HepG2 (cell line): ENCODE measurements around the gene CYP11A1. TPM values are rescaled to one million over a fixed set of nuclear protein-coding genes. Genes with fewer than 3 reads are reported as not detected.
A peak's percentile ranks its signal among the peaks of the same experiment; 100 is the strongest.

Experiments used
- KLF15 ChIP-seq: sonication (generic); formaldehyde crosslinking; IDR thresholded peaks from 2 replicates; pipeline ENCODE4 v1.8.1; 2023; ENCODE audit warnings: borderline replicate concordance, mild to moderate bottlenecking, inconsistent platforms, missing genetic modification reagents, mixed read lengths
- MAFG ChIP-seq: sonication (generic); formaldehyde crosslinking; IDR thresholded peaks from 2 replicates; pipeline ENCODE4 v1.5.1; 2020; ENCODE audit warnings: mild to moderate bottlenecking, missing genetic modification reagents
- MYNN ChIP-seq: sonication (generic); formaldehyde crosslinking; IDR thresholded peaks from 2 replicates; pipeline ENCODE4 v1.4.0; 2020; ENCODE audit warnings: mild to moderate bottlenecking, low read depth, missing genetic modification reagents
- SP5 ChIP-seq: IDR thresholded peaks from 2 replicates; pipeline ENCODE4 v1.6.1; 2016; ENCODE audit warnings: low read depth, borderline replicate concordance
- ZNF121 ChIP-seq: sonication (generic); formaldehyde crosslinking; IDR thresholded peaks from 2 replicates; pipeline ENCODE4 v1.5.0; 2020; ENCODE audit warnings: mild to moderate bottlenecking, missing genetic modification reagents
- polyA plus RNA-seq, 8 experiments: library from polyadenylated mRNA; depleted of rRNA in 3 of 8; stranded (reverse) in 7 of 8; unstranded in 1 of 8; fragments of >200 nt; fragmentation: Illumina TruSeq in 4 of 8; extraction: Trizol in 4 of 8; gene quantifications; 2 replicates each; pipeline versions ENCODE4 v1.2.1 to v1.2.3, GENCODE V29; 2011 to 2016; ENCODE audit warnings: low read depth in 4 of 8, missing spikeins in 1 of 8, mixed read lengths in 1 of 8; ENCODE audit not compliant: insufficient read depth in 1 of 8
- total RNA-seq, 5 experiments: library from RNA; depleted of rRNA; stranded (reverse); fragments of >200 nt; fragmentation: Illumina TruSeq; extraction: Trizol; gene quantifications; 2 replicates each; pipeline ENCODE4 v1.2.3, GENCODE V29; 2016; ENCODE audit warnings: low read depth in 1 of 5
- TF ChIP-seq, protein P1 (sequence below): sonication (generic); formaldehyde crosslinking; IDR thresholded peaks from 2 replicates; pipeline ENCODE4 v1.4.0; 2020; ENCODE audit warnings: mild to moderate bottlenecking, missing genetic modification reagents
- TF ChIP-seq, protein P2 (sequence below): sonication (generic); formaldehyde crosslinking; IDR thresholded peaks from 2 replicates; pipeline ENCODE4 v1.4.0; 2020; ENCODE audit warnings: missing genetic modification reagents
- TF ChIP-seq, protein P3 (sequence below): sonication (generic); formaldehyde crosslinking; IDR thresholded peaks from 2 replicates; pipeline ENCODE4 v1.5.0; 2020; ENCODE audit warnings: mild to moderate bottlenecking, missing genetic modification reagents, borderline replicate concordance
- TF ChIP-seq, protein P4 (sequence below): sonication (generic); formaldehyde crosslinking; IDR thresholded peaks from 2 replicates; pipeline ENCODE4 v1.4.0; 2020; ENCODE audit warnings: missing genetic modification reagents
- TF ChIP-seq, protein P5 (sequence below): sonication (generic); formaldehyde crosslinking; IDR thresholded peaks from 2 replicates; pipeline ENCODE4 v1.5.0; 2020; ENCODE audit warnings: missing genetic modification reagents

CYP11A1 gene
- total and polyA plus RNA-seq, 2 of the 13 experiments (the other 11 are each of a cell fraction or from before 2014, with no cell fraction given): 0.66 to 0.92 TPM

DNA sequence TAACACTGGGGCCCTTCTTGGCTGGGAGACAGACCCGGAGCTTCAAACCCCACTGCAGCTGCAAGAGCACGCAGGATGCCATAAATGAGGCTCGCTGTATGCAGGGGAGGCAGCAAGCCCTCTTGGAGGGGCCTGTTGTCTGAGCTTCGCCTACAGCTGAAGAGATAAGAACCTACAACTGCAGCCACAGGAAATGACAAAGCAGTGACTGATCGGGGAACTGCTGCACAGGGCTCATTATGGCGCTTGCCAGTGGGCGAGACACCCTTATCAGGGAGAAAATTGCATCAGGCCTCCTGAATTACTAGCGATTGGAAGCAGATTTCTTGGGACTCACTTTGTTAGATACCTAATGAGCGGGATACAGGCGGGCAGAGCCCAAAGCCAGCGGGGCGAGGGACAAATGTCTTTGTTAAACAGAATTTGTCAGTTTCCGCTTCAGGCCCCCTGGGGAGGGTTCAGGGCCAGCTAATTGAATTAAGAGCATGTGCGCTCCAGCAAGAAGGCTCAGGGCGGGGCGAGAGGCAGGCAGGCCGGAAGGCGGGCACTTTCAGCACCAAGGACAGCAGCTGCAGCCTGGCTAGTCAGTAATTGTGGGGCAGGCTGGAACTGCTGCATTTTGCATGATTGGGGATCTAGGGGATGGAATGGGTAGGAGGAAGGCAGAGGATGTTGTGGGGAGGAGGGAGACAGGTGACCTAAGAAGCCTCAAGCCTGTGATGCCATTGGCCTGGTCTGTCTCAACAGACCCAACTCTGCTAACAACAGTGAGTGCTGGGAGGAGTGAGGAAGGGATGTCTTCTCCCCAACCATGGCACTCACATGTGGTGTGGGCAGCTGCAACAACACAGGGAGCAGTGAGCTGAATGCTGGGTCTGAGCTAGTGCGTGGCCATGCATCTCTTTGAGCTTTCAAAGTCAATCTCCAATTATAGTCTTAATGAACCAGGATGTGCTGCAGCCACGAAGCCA is 76.1 kb downstream of the CYP11A1 start (continued):
- no peak for TF ChIP-seq ZNF121 (CRISPR knock-in tag)
- no peak for TF ChIP-seq MAFG (CRISPR knock-in tag)
- TF ChIP-seq, protein P1, sequence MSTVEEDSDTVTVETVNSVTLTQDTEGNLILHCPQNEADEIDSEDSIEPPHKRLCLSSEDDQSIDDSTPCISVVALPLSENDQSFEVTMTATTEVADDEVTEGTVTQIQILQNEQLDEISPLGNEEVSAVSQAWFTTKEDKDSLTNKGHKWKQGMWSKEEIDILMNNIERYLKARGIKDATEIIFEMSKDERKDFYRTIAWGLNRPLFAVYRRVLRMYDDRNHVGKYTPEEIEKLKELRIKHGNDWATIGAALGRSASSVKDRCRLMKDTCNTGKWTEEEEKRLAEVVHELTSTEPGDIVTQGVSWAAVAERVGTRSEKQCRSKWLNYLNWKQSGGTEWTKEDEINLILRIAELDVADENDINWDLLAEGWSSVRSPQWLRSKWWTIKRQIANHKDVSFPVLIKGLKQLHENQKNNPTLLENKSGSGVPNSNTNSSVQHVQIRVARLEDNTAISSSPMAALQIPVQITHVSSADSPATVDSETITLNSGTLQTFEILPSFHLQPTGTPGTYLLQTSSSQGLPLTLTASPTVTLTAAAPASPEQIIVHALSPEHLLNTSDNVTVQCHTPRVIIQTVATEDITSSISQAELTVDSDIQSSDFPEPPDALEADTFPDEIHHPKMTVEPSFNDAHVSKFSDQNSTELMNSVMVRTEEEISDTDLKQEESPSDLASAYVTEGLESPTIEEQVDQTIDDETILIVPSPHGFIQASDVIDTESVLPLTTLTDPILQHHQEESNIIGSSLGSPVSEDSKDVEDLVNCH (CRISPR knock-in tag): no peak
- peak; percentile 61; the same call in 1 of the 2 replicates for TF ChIP-seq MYNN (CRISPR knock-in tag)
- TF ChIP-seq KLF15 (CRISPR knock-in tag): no peak; the same call in 1 of the 2 replicates
- TF ChIP-seq, protein P2, sequence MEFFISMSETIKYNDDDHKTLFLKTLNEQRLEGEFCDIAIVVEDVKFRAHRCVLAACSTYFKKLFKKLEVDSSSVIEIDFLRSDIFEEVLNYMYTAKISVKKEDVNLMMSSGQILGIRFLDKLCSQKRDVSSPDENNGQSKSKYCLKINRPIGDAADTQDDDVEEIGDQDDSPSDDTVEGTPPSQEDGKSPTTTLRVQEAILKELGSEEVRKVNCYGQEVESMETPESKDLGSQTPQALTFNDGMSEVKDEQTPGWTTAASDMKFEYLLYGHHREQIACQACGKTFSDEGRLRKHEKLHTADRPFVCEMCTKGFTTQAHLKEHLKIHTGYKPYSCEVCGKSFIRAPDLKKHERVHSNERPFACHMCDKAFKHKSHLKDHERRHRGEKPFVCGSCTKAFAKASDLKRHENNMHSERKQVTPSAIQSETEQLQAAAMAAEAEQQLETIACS (CRISPR knock-in tag): no peak
- TF ChIP-seq SP5 (CRISPR knock-in tag): no peak
- TF ChIP-seq, protein P3, sequence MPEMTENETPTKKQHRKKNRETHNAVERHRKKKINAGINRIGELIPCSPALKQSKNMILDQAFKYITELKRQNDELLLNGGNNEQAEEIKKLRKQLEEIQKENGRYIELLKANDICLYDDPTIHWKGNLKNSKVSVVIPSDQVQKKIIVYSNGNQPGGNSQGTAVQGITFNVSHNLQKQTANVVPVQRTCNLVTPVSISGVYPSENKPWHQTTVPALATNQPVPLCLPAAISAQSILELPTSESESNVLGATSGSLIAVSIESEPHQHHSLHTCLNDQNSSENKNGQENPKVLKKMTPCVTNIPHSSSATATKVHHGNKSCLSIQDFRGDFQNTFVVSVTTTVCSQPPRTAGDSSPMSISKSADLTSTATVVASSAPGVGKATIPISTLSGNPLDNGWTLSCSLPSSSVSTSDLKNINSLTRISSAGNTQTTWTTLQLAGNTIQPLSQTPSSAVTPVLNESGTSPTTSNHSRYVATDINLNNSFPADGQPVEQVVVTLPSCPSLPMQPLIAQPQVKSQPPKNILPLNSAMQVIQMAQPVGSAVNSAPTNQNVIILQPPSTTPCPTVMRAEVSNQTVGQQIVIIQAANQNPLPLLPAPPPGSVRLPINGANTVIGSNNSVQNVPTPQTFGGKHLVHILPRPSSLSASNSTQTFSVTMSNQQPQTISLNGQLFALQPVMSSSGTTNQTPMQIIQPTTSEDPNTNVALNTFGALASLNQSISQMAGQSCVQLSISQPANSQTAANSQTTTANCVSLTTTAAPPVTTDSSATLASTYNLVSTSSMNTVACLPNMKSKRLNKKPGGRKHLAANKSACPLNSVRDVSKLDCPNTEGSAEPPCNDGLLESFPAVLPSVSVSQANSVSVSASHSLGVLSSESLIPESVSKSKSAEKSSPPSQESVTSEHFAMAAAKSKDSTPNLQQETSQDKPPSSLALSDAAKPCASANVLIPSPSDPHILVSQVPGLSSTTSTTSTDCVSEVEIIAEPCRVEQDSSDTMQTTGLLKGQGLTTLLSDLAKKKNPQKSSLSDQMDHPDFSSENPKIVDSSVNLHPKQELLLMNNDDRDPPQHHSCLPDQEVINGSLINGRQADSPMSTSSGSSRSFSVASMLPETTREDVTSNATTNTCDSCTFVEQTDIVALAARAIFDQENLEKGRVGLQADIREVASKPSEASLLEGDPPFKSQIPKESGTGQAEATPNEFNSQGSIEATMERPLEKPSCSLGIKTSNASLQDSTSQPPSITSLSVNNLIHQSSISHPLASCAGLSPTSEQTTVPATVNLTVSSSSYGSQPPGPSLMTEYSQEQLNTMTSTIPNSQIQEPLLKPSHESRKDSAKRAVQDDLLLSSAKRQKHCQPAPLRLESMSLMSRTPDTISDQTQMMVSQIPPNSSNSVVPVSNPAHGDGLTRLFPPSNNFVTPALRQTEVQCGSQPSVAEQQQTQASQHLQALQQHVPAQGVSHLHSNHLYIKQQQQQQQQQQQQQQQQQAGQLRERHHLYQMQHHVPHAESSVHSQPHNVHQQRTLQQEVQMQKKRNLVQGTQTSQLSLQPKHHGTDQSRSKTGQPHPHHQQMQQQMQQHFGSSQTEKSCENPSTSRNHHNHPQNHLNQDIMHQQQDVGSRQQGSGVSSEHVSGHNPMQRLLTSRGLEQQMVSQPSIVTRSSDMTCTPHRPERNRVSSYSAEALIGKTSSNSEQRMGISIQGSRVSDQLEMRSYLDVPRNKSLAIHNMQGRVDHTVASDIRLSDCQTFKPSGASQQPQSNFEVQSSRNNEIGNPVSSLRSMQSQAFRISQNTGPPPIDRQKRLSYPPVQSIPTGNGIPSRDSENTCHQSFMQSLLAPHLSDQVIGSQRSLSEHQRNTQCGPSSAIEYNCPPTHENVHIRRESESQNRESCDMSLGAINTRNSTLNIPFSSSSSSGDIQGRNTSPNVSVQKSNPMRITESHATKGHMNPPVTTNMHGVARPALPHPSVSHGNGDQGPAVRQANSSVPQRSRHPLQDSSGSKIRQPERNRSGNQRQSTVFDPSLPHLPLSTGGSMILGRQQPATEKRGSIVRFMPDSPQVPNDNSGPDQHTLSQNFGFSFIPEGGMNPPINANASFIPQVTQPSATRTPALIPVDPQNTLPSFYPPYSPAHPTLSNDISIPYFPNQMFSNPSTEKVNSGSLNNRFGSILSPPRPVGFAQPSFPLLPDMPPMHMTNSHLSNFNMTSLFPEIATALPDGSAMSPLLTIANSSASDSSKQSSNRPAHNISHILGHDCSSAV (CRISPR knock-in tag): no peak
- TF ChIP-seq, protein P4, sequence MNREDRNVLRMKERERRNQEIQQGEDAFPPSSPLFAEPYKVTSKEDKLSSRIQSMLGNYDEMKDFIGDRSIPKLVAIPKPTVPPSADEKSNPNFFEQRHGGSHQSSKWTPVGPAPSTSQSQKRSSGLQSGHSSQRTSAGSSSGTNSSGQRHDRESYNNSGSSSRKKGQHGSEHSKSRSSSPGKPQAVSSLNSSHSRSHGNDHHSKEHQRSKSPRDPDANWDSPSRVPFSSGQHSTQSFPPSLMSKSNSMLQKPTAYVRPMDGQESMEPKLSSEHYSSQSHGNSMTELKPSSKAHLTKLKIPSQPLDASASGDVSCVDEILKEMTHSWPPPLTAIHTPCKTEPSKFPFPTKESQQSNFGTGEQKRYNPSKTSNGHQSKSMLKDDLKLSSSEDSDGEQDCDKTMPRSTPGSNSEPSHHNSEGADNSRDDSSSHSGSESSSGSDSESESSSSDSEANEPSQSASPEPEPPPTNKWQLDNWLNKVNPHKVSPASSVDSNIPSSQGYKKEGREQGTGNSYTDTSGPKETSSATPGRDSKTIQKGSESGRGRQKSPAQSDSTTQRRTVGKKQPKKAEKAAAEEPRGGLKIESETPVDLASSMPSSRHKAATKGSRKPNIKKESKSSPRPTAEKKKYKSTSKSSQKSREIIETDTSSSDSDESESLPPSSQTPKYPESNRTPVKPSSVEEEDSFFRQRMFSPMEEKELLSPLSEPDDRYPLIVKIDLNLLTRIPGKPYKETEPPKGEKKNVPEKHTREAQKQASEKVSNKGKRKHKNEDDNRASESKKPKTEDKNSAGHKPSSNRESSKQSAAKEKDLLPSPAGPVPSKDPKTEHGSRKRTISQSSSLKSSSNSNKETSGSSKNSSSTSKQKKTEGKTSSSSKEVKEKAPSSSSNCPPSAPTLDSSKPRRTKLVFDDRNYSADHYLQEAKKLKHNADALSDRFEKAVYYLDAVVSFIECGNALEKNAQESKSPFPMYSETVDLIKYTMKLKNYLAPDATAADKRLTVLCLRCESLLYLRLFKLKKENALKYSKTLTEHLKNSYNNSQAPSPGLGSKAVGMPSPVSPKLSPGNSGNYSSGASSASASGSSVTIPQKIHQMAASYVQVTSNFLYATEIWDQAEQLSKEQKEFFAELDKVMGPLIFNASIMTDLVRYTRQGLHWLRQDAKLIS (CRISPR knock-in tag): no peak
- TF ChIP-seq, protein P5, sequence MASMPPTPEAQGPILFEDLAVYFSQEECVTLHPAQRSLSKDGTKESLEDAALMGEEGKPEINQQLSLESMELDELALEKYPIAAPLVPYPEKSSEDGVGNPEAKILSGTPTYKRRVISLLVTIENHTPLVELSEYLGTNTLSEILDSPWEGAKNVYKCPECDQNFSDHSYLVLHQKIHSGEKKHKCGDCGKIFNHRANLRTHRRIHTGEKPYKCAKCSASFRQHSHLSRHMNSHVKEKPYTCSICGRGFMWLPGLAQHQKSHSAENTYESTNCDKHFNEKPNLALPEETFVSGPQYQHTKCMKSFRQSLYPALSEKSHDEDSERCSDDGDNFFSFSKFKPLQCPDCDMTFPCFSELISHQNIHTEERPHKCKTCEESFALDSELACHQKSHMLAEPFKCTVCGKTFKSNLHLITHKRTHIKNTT: no peak
